COLO668 (cell line): Measurements from ENCODE around the gene MRTFA.
"Not testable (repeated sequence)": the region's sequence is repeated elsewhere in the genome, so short reads cannot be mapped to it uniquely, and the experiment has no call there.

Experiments used
- DNase-seq: peaks from one replicate; lab custom pipeline; 2025; ENCODE audit not compliant: unreplicated experiment; lab: John Stamatoyannopoulos, UW

Gene MRTFA

DNA sequence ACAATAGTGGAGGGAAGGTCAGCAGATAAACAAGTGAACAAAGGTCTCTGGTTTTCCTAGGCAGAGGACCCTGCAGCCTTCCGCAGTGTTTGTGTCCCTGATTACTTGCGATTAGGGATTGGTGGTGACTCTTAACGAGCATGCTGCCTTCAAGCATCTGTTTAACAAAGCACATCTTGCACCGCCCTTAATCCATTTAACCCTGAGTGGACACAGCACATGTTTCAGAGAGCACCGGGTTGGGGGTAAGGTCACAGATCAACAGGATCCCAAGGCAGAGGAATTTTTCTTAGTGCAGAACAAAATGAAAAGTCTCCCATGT, 136.1 kb downstream of the MRTFA start:
- not testable (repeated sequence) for DNase-seq

DNA sequence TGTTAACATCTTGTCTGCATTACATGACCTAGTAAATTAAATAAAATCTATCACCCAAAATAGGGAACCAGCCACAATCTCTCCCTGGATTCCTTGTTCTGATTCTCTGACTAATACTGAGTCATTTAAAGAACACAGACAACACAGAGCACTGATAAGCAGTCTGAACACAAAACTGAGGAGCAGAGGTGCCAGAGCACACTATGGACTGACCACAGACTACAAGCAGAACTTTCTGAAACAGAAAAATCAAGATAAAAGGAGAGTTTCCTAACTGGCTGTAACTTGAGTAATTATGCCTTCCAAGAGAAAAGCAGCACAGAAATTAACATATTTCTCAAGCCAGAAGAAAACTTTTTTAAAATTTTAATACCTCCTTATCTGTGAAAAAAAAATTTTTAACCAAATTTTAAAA, 137.3 kb downstream of the MRTFA start:
- no peak for DNase-seq

DNA sequence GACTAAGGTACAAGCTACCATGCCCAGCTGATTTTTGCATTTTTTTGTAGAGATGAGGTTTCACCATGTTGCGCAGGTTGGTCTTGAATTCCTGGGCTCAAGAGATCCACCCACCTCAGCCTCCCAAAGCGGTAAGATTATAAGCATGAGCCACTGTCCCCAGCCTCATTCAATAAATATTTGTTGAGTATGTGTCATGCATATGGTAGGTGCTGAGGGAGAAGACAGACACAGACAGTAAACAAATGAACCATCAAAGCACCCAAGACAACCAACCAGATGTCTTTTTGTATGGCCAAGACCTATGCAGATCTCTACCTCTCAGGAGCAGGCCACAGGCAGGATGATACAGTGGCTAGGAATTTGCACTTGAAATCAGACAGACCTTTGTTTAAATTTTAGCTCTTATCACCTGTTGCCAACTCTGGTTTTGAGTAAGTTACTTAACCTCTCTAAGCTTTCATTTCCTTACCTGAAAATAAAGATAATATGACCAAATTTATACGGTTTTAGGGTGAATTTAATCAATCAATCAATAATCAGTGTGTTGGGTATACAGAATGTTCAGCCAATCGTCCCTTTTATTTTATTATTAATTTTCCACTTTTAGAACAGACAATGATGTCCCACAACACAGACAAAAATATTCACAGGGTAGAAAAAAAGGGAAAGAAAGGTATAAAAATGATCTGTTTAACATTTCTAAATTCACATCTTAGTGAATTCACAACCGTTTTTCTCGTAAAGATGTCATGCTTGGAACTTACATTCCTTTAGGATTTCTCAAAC, 137.9 kb downstream of the MRTFA start:
- peak; percentile 19 for DNase-seq

DNA sequence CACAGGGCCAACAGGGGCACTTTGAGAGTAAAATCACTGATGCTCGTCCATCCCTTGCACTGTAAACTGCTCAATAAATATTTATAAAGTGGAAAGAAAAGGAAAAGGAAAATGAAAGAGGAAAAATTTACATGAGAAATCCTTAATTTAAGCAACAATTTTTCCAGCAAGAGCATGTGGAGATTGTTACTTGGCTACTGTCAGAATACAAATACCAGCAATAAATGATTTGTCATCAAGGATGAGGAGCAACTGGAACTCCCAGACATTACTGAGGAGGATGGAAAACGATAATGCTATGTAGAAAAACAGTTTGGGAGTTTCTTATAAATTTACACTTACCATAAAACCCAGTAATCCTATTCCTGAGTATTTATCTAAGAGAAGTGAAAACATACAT, 143.1 kb downstream of the MRTFA start:
- no peak for DNase-seq

DNA sequence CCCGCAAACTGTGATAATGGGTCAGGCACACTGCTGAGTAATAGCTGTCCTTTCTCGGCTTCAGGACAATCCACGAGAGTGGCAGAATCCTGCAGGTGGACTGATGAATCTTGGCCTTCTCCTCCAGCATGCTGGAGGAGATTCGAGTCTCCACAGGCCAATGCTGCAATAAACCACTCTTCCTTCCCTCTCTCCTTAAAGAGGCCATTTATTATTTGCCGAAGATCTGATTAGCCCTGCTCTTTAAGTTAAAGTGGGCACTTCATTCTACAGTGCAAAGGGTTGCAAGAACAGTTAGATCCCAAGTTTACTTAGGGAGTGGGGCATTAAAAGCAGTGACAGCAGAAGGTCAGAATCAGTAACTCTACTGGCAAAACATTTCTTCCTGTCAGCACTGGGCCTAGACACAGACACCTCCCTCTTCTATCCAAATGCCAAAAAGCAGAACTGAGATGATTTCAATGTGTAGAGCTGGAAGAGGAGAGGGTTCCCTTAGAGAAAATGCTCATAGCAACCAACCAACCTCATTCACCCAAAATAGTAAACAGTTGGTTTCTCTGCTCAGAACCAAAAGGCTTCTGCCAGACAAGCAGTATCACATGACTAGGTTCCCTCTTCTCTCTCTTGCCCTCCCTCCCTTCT, 144.4 kb downstream of the MRTFA start:
- DNase-seq = no peak

DNA sequence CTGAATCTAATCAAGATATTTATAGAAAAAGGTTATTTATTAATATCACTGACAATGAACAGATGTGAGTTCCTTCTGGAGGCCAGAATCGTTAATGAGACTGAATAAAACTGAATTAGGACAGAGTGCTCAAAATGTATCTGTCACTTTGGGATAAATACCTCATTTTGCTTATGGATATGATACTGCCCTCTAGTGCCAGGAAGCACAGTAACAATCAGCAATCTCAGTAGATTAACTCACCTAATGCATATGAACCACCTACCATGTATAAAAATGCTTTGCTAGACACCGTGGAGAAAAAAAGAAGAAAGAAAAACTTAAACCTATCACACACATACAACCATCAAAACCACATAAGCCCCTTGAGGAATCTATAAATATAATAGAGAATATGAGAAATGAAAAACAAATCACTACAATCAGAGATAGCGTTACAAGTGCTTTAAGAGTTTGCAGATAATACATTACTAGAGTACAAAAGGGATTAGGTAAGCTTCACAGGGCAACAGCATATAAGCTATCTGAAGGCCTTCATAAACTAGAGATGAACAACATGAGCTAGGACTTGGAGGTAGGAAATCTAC, 148.8 kb downstream of the MRTFA start:
- no peak for DNase-seq

DNA sequence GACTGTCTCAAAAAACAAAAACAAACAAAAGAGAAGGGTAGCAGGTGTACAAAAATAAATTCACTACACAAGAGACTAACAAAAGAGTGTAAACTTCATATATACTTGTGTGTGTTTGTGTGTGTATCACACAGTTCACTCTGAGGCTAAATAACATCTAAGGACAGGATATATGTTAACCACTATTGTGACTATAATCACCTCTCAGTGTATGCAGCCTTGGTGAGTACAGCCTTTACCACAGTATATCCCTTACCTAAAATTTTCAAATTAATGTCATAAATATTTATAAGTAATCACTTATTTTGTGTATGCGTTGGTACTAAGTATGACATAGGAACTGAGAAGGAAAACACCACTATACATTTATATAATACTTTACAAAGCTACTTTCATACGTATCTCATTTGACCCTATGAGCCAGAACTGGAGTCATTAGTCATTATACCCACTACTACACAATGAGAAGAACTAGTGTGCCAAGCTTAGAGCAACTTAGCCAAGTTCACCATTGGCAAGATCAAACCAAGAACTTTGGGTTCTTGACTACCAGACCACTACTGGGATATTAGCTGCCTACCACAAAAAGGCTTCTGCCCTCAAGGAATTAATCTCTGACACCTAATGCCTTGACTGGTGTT, 149.4 kb downstream of the MRTFA start:
- DNase-seq = no peak

DNA sequence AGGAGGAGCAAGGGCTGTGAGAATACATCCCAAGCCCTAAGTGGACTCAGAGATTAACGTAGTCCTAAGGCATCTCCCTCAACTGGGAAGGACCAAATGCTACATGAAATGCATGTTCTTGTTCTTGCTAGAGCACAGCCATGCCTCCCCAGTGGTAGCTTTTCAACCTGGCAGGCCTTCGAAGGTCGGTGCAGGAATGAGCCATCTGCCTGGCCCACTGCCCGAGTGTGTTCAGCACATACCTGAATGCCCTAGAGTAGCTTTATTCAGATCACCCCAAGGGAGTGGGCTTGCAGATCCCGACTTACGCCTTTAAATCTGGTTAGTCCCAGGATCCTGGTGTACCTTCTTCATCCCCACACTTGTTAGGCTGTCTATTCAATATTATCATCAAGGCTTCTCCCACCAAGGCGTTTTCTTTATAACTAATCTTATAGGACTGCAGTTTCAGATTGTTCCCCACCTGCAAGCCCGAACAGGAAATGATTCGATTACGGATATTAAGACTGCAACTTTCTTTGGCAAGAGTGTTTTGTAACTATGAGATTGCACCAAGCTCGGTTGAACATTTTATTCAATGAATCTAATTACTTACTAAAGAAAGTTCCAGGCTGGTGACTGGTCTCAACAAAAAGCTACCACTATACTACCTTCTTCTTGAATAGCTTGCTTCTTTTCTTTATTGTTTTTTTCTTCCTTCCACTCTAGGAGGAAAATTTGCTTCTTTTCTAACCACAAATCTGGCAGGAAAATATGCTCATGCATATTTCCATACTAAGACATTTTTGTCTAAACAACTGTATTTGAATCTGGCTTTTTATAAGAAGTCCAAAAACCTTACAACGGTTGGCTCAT, 150.5 kb downstream of the MRTFA start:
- no peak for DNase-seq

DNA sequence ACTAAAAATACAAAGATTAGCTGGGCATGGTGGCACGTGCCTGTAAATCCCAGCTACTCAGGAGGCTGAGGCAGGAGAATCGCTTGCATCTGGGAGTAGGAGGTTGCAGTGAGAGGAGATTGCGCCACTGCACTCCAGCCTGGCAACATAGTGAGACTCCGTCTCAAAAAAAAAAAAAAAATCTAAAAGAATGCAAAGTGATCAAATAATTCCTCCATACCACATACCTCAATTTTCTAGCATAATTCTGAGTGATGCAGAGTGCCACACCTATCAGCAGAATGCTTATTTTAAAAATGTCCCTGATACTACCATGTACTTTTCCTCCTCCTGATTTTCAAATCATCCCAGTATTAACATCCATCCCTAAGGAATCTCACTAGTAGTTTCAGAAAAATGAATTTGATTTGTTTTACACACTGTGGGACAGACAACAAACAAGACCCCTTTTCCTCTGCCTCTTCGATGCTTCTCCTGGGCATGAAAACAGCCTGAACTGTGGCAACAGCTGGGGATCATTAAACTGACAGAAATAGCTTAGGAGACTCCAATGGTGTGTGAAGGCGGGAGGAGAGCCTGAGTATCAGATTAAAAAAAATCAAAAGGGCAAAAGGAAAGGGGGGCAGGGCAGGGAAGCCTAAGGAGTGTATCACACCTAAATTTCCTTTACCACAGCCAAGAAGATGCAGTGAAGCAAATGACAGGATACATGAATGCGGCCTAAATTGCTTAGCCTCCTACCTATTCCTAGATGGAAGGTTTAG, 151.4 kb downstream of the MRTFA start:
- DNase-seq = no peak

DNA sequence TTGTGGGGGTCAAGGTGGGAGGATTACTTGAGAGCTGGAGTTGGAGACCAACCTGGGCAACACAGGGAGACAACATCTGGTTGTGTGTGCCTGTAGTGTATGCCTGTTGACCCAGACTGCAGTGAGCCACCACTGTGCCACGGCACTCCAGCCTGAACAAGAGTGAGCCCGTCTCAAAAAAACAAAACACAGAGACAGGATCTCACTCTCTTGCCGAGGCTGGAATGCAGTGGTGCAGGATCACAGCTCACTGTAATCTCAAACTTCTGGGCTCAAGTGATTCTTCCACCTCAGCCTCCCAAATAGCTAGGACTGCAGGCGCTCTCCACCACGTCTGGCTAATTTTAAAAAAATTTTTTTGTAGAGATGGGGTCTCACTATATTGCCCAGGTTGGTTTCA, 153.6 kb downstream of the MRTFA start:
- DNase-seq = no peak

DNA sequence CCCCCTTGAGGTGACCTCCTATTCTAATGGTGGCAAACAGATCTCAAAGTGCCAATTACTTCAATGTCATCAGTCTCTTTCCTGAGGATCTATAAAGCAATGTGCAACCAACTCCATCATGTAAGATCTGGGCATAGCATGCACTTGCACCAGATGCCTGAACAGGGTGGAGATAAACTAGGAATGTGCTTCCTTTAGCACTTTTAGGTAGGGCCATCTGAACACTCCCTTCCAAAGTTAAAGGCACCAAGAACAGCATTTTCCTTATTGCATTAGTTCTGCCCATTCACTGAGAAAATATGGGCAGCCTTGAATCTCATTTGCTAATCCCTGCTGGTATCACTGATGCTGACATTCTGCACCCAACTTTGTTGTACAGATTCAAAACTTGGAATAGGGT, 154.1 kb downstream of the MRTFA start:
- DNase-seq = no peak

DNA sequence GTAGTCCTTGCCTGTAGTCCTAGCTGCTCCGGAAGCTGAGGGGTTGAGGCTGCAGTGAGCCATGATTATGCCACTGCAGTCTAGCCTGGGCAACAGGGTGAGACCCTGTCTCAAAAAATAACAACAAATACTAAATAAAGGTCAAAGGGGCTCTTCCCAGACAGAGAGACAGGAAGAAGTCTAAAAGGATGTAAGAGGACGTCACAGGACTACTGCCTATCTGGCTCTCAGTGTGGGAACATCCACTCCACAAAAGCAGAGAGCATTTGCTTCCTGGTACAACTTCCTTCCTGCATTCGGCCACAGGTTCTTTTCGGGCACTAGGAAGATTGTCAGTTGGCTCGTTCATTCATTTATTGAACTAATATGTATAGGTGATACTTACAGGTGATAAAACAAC, 155.5 kb downstream of the MRTFA start:
- no peak for DNase-seq

DNA sequence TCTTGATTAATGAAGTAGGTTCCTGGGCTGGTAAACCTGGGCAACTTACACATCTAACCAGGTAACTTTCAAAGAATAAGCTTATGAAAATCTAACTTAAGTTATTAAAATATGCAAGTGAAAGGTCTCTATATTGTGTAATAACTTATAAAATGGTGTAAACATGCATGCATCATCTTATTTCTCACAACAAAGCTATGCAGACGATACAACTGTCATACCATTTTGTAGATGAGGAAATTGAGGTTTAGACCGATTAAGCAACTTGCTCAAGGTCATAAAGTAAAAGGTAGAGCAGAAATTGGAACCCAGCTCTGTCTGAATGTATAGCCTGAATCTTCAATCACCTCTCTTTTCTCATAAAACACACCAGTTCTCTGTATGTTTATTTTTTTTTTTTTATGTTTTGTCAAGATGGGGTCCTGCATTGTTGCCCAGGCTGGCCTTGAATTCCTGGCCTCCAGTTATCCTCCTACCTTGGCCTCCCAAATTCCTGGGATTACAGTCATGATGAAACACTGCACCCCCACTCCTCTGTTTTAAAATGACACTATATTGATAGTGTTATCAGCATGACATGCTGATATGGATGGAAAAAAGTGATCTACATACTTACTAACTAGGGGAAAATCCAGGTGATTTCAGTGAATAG, 156.5 kb downstream of the MRTFA start:
- no peak for DNase-seq

DNA sequence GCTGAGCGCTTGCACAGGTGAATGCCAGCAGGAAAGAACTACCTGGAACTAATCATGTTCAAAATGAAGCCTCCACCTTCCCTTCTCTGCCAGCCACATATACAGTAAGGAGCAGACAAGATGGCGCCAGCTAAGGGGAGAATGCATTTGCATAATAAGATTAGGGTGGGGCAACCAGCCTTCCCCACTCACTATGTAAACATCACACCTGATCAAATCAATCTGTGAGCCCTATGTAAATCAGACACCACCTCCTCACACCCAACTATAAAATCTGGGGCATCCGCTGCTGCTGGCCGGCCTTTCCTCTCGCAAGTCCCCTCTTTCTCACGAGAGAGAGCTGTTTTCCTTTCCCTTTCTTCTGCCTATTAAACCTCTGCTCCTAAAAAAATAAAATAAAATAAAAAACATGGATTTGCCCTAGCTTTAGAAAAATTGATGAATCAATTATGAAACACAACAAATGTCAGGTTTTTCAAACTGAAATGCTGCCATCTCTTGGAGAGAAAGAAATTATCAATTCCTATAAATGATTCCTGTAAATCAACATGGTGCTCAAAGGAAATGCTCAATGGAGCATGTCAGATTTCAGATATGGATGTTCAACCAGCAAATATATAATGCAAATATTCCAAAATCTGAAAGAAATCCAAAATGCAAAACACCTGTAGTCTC, 157.3 kb downstream of the MRTFA start:
- no peak for DNase-seq

DNA sequence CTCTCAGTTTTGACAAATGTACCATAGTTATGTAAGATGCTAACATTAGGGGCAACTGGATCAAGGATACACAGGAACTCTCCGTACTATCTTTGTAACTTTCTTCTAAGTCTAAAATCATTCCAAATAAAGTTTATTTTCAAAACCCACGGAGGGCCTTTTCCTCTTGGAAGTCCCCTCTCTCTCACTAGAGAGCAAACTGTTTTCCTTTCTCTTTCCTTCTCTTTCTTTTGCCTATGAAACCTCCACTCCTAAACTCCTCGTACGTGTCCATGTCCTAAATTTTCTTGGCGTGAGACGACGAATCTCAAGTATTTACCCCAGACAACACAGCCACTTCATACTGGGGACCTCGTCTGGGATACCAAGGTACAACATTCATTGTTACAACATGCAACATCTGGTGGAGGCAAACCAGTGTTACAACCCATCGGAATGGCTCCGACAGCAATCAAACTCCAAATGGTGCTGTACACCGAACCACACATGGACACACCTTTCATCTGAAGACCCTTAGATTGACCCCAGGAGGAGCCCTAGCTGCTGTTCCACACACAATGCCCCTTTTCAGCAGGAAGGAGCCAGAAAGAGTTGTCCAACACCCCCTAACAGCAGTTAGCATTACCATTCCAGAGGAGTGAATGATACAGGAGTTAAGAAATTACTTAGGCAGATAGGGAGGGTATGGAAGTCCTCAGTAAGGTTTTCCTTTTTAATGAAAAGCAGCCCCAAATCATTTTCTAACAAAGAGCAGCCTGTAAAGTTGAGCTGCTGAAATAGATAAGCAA, 158.0 kb downstream of the MRTFA start:
- no peak for DNase-seq

DNA sequence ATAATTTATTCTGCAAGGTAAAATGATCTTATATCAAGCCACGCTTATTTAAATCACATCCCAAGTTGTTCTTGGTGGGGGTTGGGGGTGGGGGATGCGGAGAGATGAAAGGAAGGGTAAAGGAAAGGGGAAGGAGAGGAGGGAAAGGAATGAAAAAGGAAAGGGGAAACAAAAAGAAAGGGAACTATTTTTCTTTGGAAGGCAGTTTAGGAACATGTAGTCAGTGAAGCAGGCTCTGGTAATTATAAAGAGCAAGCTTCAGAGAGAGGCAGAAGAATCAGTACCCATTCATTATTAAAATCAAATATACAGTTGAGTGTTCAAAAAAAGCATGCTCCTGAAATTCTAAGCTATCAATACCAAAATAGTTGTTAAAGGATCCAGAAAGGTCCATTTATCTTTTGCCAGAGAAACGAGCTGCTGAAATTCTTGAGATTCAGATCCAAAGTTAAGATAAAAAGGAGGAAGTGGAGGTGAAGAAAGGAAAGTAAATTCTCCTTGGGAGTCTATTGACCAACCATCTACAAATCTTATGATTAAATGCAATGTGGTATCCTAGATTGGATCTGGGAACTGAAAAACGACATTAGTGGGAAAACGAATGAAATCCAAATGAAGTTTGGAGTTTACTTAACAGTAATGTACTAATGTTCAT, 158.7 kb downstream of the MRTFA start:
- no peak for DNase-seq

DNA sequence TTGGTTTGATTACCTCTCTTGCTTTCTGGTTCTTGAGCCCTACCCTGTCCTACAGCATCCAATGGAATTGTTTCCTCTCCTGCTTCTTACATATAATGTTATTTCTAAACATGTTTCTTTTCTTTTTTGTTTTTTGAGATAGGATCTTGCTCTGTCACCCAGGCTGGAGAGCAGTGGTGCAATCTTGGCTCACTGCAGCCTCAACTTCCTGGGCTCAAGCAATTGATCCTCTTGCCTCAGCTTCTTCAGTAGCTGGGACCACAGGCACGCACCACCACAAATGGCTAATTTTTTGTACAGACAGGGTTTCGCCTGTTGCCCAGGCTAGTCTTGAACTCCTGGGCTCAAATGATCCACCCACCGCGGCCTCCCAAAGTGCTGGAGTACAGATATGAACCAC, 160.2 kb downstream of the MRTFA start:
- no peak for DNase-seq

DNA sequence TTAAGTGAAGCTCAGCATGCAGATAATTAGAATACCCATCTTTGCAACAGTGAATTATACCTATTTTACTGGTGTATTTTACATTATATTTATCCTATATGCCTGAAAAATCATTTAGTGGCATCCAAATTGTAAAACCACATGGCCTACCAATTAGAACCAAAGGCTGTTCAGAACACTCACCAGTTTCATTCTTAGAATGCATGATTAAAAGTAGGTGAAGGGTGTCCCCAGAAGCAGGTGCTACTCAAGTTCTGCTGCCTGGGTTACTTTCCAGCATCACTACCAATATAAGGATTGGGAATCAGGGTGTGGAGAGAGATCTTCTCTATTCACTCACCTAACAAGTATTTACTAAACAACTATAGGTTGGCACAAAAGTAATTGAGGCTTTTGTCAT, 162.8 kb downstream of the MRTFA start:
- DNase-seq = no peak
